T-helper 2 cell treated with Interferon-gamma antibody and Interleukin-4, amounts not matched to agents 5 μg/mL and 100 μg/mL, for 36 hours (primary cell): ENCODE results near the gene CCDC102B.

Experiments used
- DNase-seq: peaks from one replicate; pipeline ENCODE4 v3.0.0; 2021; ENCODE audit warnings: low spot score
- H3K27ac Mint-ChIP-seq: one replicate; pipeline ENCODE4 v1.8.0; 2021; ENCODE audit warnings: mild to moderate bottlenecking, mixed read lengths
- H3K27me3 Mint-ChIP-seq: one replicate; pipeline ENCODE4 v1.8.0; 2021; ENCODE audit warnings: low read depth, mixed read lengths
- H3K36me3 Mint-ChIP-seq: one replicate; pipeline ENCODE4 v1.8.0; 2021; ENCODE audit warnings: low read depth, mixed read lengths
- H3K4me1 Mint-ChIP-seq: one replicate; pipeline ENCODE4 v1.8.0; 2021; ENCODE audit warnings: low read depth, mixed read lengths
- H3K4me3 Mint-ChIP-seq: one replicate; pipeline ENCODE4 v1.8.0; 2022; ENCODE audit warnings: mild to moderate bottlenecking, moderate library complexity, mixed read lengths
- H3K9me3 Mint-ChIP-seq: one replicate; pipeline ENCODE4 v1.8.0; 2021; ENCODE audit warnings: mixed read lengths

Gene CCDC102B

DNA sequence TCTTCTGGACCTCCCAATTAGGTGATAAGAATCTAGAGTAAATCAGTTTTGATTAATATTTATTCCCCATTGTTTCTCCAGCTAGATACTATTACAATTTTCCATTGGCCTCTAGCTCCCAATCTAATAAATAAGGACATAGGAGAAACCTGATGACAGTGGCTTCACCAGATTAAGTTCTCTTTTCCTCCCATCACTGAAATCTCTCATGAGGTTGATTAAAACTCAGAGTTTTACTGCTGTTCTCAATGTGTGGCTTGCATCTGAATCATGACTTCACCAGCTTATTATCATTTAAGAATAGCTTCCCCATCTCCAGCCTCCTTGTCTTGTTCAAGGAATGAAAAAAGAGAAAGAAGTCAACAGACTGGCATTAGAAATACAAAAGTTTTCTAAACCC lies 3.9 kb upstream of the CCDC102B start:
- no peaks in the 10 kb centered on the region for H3K27me3 Mint-ChIP-seq
- H3K4me3 Mint-ChIP-seq, result no peak overlapping the region
- DNase-seq, result no peak
- H3K4me1 Mint-ChIP-seq, result no peaks in the 10 kb centered on the region
- no peaks in the 10 kb centered on the region for H3K36me3 Mint-ChIP-seq
- no peak overlapping the region for H3K27ac Mint-ChIP-seq
- no peaks in the 10 kb centered on the region for H3K9me3 Mint-ChIP-seq

DNA sequence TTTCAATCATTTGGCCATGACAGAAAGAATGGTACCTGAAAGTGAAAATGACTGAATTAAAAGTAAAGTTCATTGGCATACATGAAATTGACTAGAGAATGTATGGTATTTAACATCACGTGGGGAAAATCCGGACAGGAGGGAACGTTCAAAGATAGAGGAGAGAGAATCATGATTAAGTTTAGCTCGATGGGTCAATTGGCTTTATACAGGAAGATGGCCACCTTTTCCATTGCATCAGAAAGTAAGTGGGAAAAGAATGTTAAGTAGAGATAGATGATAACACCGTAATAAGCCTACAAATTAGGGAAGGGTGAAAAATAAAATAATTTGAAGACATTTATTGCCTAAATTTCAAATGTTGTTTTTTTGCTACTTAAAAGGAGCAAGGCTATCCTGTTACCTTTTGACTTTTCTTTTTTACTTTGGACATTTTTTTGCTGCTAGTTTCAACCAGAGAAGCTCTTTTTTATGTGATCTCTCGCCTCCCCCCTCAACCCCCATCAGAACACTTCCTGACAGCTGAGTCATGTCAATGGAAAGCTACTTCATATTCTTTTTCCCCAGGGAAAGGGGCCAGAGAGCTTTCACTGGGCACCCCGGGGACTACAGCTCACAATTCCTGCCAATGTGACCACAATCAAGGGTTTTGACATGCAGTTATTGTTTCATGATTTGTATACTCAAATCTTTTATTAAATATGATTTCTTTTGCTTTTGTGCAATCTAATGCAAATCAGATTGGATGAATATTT lies 767 bp upstream of the CCDC102B start:
- no peak for DNase-seq
- no peaks in the 10 kb centered on the region for H3K27me3 Mint-ChIP-seq
- H3K4me1 Mint-ChIP-seq, result no peaks in the 10 kb centered on the region
- no peak overlapping the region for H3K27ac Mint-ChIP-seq
- no peak overlapping the region for H3K4me3 Mint-ChIP-seq
- no peaks in the 10 kb centered on the region for H3K9me3 Mint-ChIP-seq
- no peaks in the 10 kb centered on the region for H3K36me3 Mint-ChIP-seq

DNA sequence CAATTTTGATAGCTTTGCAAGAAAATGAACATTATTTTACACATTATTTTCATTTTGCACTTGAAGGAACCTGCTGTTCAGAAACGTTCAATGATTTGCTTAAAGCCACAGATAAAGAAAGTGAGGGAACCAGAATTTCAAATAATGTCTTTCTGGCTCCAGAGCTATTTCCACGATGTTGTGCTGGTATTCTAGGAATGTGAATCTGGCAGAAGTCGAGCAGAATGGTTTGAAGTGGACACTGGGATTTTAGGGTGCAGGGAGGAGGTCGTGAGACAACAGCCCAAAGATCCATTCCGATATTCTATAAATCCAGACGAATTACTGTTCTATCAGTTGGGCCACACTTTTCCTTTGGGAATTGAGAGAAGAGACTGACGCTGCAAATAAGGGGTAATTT lies 2.2 kb downstream of the CCDC102B start:
- H3K4me1 Mint-ChIP-seq, result no peaks in the 10 kb centered on the region
- no peaks in the 10 kb centered on the region for H3K27me3 Mint-ChIP-seq
- H3K4me3 Mint-ChIP-seq, result no peak overlapping the region
- DNase-seq, result no peak
- H3K9me3 Mint-ChIP-seq, result no peaks in the 10 kb centered on the region
- no peaks in the 10 kb centered on the region for H3K36me3 Mint-ChIP-seq
- H3K27ac Mint-ChIP-seq, result no peak overlapping the region

DNA sequence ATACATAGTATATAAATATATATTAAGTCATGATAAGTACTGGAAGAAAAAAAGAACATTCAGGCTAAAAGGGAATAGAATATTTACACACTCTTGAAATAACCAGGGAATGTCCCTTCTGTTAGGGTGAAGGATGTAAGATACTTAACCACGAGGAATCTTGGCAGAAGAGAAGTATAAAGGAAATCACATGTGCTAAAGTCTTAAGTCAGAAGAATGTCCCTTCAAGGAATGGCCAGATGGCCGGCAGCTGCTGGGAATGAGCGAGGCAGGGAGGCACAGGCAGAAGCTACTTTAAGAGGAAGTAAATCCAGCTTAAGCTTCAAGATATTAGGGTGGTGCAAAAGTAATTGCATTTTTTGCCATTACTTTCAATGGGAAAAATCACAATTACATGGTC lies 5.5 kb downstream of the CCDC102B start:
- H3K27ac Mint-ChIP-seq, result no peak overlapping the region
- no peaks in the 10 kb centered on the region for H3K4me1 Mint-ChIP-seq
- no peaks in the 10 kb centered on the region for H3K27me3 Mint-ChIP-seq
- H3K9me3 Mint-ChIP-seq, result no peaks in the 10 kb centered on the region
- H3K36me3 Mint-ChIP-seq, result no peaks in the 10 kb centered on the region
- no peak overlapping the region for H3K4me3 Mint-ChIP-seq
- DNase-seq, result no peak

DNA sequence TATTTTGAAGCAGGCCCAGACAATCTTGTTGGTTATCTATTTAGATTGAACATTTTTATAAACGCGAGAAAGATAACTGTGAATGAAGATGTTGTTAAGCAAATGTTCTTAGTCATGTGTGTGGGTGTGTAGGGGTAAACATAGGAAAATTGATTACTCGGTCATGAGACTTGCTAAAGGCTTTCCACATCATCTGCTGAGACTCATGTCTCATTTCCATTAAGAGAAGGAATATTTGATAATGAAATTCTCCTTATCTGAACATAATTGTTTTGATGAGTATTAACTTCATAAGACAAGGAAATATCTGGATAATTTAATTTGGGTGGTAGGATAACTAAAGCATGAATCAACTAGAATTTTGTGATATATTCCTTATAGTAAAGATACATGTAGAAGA lies 19.7 kb downstream of the CCDC102B start:
- H3K9me3 Mint-ChIP-seq, result no peaks in the 10 kb centered on the region
- no peak overlapping the region for H3K4me3 Mint-ChIP-seq
- no peak for DNase-seq
- no peaks in the 10 kb centered on the region for H3K27me3 Mint-ChIP-seq
- H3K4me1 Mint-ChIP-seq, result no peaks in the 10 kb centered on the region
- no peaks in the 10 kb centered on the region for H3K36me3 Mint-ChIP-seq
- H3K27ac Mint-ChIP-seq, result no peak overlapping the region

DNA sequence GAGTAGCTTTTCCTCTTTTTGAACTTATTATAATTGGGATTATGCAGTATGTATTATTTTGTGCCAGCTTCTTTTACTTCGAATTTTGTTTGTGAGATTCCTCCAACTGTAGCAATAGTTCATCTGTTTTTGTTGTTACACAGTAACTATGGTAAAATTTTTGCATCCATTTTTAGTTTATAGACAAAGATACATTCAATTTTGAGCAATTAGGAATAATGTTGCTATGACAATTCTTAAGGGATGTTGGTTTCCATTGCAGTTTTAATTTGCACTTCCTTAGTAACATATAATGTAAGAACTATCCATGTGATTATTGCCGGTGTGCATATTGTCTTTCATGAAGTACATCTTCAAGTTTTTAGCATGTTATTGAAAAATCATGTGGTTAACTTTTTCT lies 20.7 kb downstream of the CCDC102B start:
- H3K27ac Mint-ChIP-seq, result no peak overlapping the region
- no peaks in the 10 kb centered on the region for H3K27me3 Mint-ChIP-seq
- no peaks in the 10 kb centered on the region for H3K4me1 Mint-ChIP-seq
- no peak overlapping the region for H3K4me3 Mint-ChIP-seq
- DNase-seq, result no peak
- H3K9me3 Mint-ChIP-seq, result no peaks in the 10 kb centered on the region
- H3K36me3 Mint-ChIP-seq, result no peaks in the 10 kb centered on the region

DNA sequence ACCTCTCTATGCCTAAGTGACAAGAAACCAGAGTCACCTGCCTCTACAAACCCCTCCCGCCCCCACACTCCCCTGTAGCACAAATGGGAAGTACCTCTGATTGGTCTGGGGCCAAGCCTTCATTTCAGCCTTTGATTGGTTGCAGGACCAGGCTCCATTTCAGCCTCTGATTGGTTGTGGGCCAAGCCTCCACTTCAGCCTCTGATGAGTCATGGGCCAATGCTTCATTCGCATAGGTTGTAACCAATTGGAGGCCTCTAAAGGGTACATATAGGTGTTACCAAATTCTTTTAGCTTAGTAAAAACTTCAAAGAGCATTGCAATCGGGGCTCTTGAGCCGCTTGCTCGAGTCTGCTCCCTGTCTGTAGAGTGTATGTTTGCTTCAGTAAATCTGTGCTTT lies 25.0 kb downstream of the CCDC102B start:
- Mint-ChIP-seq H3K4me3 (no peak overlapping the region), H3K4me1 (no peaks in the 10 kb centered on the region), H3K27ac (no peak overlapping the region), H3K27me3 (no peaks in the 10 kb centered on the region), H3K36me3 (no peaks in the 10 kb centered on the region), H3K9me3 (no peaks in the 10 kb centered on the region)
- no peak for DNase-seq

DNA sequence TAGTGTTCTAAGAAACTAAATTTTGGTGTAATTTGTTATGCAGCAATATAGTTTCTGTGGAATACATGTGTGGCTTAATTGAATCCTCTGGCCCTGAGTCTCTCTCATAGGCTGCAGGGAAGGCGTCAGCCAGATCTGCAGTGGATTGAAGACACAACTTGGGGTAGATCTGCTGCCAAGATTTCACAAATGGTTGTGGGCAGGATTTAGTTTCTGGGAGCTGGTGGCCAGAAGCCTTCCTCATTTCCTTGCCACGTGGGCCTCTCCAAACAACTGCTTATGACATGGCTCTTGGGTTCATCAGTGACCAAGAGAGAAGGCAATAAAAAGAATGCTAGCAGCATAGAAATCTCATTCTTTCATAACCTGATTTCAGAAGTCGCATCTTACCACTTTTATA lies 28.2 kb downstream of the CCDC102B start:
- H3K4me1 Mint-ChIP-seq, result no peaks in the 10 kb centered on the region
- no peak for DNase-seq
- H3K27me3 Mint-ChIP-seq, result no peaks in the 10 kb centered on the region
- no peak overlapping the region for H3K4me3 Mint-ChIP-seq
- no peaks in the 10 kb centered on the region for H3K36me3 Mint-ChIP-seq
- H3K27ac Mint-ChIP-seq, result no peak overlapping the region
- no peaks in the 10 kb centered on the region for H3K9me3 Mint-ChIP-seq

DNA sequence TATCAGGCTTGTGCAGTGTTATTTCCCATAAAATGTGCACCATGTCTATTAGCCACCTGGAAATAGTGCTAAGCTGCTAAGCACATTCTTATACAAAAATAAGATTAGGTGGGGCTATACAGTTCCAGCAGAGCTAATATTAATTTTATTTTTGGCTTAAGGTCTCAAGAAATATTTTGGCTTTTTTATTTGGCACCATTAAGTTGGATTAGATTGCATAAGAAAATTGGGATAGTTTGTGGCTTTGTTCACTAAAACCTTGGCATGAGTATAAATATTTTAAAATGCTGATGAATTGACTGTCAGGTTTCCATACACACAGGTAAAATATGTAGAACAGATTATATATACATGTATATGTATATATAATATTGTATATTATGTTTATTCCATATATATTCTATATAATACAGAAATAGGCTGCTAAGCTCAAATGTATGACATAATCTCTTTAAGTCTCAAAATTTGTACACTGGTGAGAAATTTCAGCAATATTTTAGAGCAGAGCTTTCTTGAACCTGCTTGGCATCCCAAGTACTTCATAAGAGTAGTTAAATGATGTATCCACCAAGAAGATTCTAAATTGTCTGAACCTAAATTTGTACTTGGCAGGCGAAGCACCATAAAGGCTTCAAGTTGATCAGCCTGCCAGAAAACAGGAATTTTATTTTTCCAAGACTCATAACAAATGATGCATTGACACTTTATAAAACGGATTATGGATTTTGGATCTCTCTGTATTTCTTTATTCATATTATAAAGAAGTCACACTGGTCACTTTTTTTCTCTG lies 32.6 kb downstream of the CCDC102B start:
- H3K27ac Mint-ChIP-seq, result no peak overlapping the region
- no peaks in the 10 kb centered on the region for H3K9me3 Mint-ChIP-seq
- no peak for DNase-seq
- H3K27me3 Mint-ChIP-seq, result no peaks in the 10 kb centered on the region
- no peak overlapping the region for H3K4me3 Mint-ChIP-seq
- no peaks in the 10 kb centered on the region for H3K4me1 Mint-ChIP-seq
- H3K36me3 Mint-ChIP-seq, result no peaks in the 10 kb centered on the region

DNA sequence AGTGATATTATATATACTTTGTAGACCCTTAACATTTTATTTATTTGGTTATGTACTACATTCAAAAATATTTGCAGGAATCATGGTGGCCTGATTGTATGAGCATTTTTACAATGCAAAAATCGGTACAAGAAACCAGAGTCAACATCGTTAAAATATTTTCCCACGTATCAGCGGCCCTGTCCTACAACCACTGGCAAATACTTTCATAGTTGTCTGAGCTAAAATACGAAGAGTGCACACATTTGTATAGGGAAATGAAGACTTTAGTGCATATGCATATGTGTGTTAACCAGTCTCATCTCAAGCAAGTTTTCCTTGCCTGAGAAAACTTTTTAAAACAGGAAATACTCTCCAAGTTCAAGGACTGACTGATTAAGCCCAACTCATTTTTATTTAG lies 35.9 kb downstream of the CCDC102B start:
- Mint-ChIP-seq H3K36me3 (no peaks in the 10 kb centered on the region), H3K9me3 (no peaks in the 10 kb centered on the region), H3K4me3 (no peak overlapping the region), H3K27ac (no peak overlapping the region), H3K4me1 (no peaks in the 10 kb centered on the region), H3K27me3 (no peaks in the 10 kb centered on the region)
- no peak for DNase-seq

DNA sequence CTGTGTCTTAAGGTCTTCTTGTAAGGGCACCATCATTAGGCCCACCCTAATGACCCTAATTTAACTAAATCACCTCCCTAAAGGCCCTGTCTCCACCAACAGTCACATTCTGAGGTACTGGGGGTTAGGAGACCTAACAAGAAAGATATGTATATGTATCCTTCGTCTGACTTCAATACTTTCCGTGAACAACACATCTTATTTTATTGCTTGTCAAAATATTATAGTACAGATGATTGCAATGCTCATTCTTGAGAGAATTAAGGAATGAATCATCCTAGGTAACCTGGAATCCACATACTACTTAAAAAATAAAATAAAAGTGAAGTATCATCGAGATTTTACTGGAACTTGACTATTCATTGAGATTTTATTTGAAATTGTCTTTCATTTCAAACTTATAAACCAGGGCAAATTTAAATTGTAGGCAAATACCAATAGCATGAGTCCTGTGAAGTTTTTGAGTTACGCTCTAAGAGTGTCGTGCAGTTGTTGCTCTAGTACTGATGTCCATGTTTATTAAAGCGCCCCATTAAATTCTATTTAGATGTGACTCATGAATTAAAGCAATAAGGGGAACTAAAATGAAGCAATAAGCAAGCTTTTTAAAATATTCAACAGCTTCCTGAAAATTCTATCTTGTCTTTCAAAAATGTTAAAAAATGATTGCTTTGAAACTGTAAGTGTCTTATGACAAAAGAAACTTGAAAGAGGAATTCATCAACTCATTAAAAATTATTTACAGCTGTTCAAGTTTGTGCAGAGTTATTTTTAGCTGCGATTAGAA lies 40.0 kb downstream of the CCDC102B start:
- Mint-ChIP-seq H3K27ac (no peak overlapping the region), H3K27me3 (no peaks in the 10 kb centered on the region), H3K36me3 (no peaks in the 10 kb centered on the region), H3K4me1 (no peaks in the 10 kb centered on the region), H3K4me3 (no peak overlapping the region), H3K9me3 (no peaks in the 10 kb centered on the region)
- DNase-seq, result no peak

DNA sequence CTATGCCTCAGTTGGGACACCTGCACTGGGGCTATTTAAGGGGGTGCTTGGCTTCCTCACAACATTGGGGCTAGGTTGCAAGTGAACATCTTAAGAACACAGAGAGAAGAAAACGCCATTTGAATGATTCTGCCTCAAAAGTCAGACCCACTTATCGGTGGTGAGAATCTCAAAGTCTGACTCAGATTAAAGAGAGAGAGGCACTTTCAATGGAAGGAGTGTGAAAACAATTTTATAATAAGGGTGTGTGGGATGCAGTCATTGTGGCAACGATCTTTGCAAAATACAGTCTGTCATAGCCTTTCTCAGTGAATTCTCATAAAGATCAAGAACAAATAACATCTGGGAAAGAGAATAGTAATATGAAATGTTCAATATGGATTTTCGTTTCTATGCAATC lies 41.8 kb downstream of the CCDC102B start:
- H3K4me3 Mint-ChIP-seq, result no peak overlapping the region
- no peak overlapping the region for H3K27ac Mint-ChIP-seq
- DNase-seq, result no peak
- H3K9me3 Mint-ChIP-seq, result no peaks in the 10 kb centered on the region
- H3K4me1 Mint-ChIP-seq, result no peaks in the 10 kb centered on the region
- no peaks in the 10 kb centered on the region for H3K27me3 Mint-ChIP-seq
- no peaks in the 10 kb centered on the region for H3K36me3 Mint-ChIP-seq

DNA sequence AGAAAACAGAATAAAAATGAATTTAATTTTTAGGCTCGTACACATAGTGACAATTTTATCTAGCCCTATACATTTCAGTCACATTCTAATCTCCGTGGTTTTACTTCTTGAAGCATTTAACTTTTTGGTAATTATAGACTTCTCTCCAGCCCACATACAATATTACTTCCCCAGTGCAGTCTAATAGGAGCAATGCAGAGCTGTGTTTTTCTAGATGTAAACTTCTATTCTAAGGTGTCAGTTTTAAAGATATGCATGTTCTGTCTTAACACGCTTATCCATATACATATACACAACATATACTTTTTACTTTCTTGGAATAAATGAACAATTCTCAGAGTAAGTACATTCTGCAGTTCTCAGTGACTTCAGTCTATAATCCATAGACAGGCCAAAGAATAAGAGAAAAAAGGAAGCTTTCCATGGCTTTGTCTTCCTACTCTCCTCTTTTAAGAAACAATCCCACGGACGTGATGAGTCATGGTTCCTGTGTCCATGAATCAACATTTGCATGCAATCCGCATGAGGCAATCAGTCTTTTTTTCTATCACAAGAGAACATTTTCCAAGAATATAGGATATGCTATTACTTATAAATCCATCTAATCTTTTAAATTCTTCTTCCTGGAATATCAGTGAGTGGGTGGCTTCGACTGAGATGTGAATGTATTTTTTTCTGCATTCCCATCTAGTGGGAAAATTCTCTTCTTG lies 42.8 kb downstream of the CCDC102B start:
- no peaks in the 10 kb centered on the region for H3K27me3 Mint-ChIP-seq
- H3K4me1 Mint-ChIP-seq, result no peaks in the 10 kb centered on the region
- H3K4me3 Mint-ChIP-seq, result no peak overlapping the region
- no peaks in the 10 kb centered on the region for H3K9me3 Mint-ChIP-seq
- DNase-seq, result no peak
- no peak overlapping the region for H3K27ac Mint-ChIP-seq
- H3K36me3 Mint-ChIP-seq, result no peaks in the 10 kb centered on the region

DNA sequence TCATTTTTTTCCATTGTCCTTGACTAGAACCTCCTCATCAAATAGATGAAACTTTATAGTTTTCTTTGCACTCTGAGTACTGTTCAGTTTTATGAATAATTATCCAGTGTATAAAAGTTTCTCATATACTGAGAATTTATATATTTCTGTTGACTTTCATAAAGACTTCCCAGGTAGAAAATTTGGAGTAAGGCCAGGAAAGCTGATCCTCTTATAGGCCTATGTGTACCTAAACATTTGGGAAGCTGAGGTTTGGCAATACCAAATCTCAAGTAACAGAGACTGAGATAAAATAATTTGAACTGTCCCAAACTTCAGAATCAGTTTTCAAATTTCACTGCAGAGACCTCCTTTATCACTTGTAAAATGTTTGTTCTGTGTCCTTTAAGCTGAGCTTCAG lies 43.4 kb downstream of the CCDC102B start:
- H3K4me1 Mint-ChIP-seq, result no peaks in the 10 kb centered on the region
- no peak overlapping the region for H3K4me3 Mint-ChIP-seq
- no peaks in the 10 kb centered on the region for H3K27me3 Mint-ChIP-seq
- H3K9me3 Mint-ChIP-seq, result no peaks in the 10 kb centered on the region
- no peaks in the 10 kb centered on the region for H3K36me3 Mint-ChIP-seq
- H3K27ac Mint-ChIP-seq, result no peak overlapping the region
- no peak for DNase-seq
